Head of caudate nucleus (tissue), 42 donors: ENCODE data around the gene PLIN1.

Experiments
- DNase-seq, 42 donors: peaks; one replicate each; pipeline versions ENCODE4 v3.0.0 to v3.0.0-alpha.2; 2020 to 2021; ENCODE audit warnings: mixed read lengths in 7 of 42
- intact Hi-C: fragments of 100-400 bp; cut with DNase I; formaldehyde crosslinking; loops from one replicate; pipeline ENCODE4 v1.15.0; 2022

The PLIN1 gene

GRCh38 chr15:89632563-89633430 lies 46.4 kb downstream of the PLIN1 start:
- peak in 3 of 42 donors; percentile 12 to 21 (median 19) for DNase-seq
- intact Hi-C loops: no loop called here

GRCh38 chr15:89631902-89632264 lies 47.3 kb downstream of the PLIN1 start:
- intact Hi-C loops: no loop called here
- DNase-seq: peak in 2 of 42 donors; percentile 3 to 25

- intact Hi-C loops: no loop called here
- peak in 41 of 42 donors; percentile 26 to 85 (median 61) for DNase-seq
Measured at GRCh38 chr15:89630974-89631901, 47.9 kb downstream of the PLIN1 start.

- DNase-seq: peak in 3 of 42 donors; percentile 21 to 32 (median 26)
- intact Hi-C loops: no loop called here
Measured at GRCh38 chr15:89630260-89630659, 48.9 kb downstream of the PLIN1 start.

GRCh38 chr15:89629829-89630228 lies 49.3 kb downstream of the PLIN1 start:
- DNase-seq: peak in 1 of 42 donors; percentile 17
- intact Hi-C loops: no loop called here

GRCh38 chr15:89628806-89629715 lies 50.1 kb downstream of the PLIN1 start:
- intact Hi-C loops: no loop called here
- DNase-seq: peak in 2 of 42 donors; percentile 34 to 37

GRCh38 chr15:89628301-89628700 lies 50.9 kb downstream of the PLIN1 start:
- intact Hi-C loops: no loop called here
- DNase-seq: peak in 2 of 42 donors; percentile 26 to 29

- intact Hi-C loops: no loop called here
- peak in 1 of 42 donors; percentile 35 for DNase-seq
Measured at GRCh38 chr15:89627256-89627970, 51.8 kb downstream of the PLIN1 start.

- DNase-seq: peak in 1 of 42 donors; percentile 25
- intact Hi-C loops: no loop called here
Measured at GRCh38 chr15:89625716-89626115, 53.5 kb downstream of the PLIN1 start.

- DNase-seq: no peak
- intact Hi-C loops: no loop called here
Measured at GRCh38 chr15:89623165-89623564, 56.0 kb downstream of the PLIN1 start.

GRCh38 chr15:89621547-89621946 lies 57.6 kb downstream of the PLIN1 start:
- intact Hi-C loops: no loop called here
- DNase-seq: peak in 13 of 42 donors; percentile 16 to 63 (median 38)

GRCh38 chr15:89616228-89616627 lies 62.9 kb downstream of the PLIN1 start:
- intact Hi-C loops: no loop called here
- no peak for DNase-seq

GRCh38 chr15:89615135-89615534 lies 64.0 kb downstream of the PLIN1 start:
- intact Hi-C loops: no loop called here
- DNase-seq: no peak
